Measurements from ENCODE around the gene USP5. TPM values are rescaled to one million over a fixed set of nuclear protein-coding genes. Genes with fewer than 3 reads are reported as not detected.

Gene USP5
- total and polyA plus RNA-seq, 7 donors = 25.4 to 51.5 (median 41.1) TPM

GRCh38 chr12:6843118-6843902, 8.6 kb upstream of the USP5 start:
- no peak overlapping the region for H3K27ac ChIP-seq
- TF ChIP-seq EP300 (IDR thresholded peaks at IDR 0.05) = no peak
- no peak for TF ChIP-seq POLR2AphosphoS5 (IDR thresholded peaks at IDR 0.05)
- TF ChIP-seq, protein P1, sequence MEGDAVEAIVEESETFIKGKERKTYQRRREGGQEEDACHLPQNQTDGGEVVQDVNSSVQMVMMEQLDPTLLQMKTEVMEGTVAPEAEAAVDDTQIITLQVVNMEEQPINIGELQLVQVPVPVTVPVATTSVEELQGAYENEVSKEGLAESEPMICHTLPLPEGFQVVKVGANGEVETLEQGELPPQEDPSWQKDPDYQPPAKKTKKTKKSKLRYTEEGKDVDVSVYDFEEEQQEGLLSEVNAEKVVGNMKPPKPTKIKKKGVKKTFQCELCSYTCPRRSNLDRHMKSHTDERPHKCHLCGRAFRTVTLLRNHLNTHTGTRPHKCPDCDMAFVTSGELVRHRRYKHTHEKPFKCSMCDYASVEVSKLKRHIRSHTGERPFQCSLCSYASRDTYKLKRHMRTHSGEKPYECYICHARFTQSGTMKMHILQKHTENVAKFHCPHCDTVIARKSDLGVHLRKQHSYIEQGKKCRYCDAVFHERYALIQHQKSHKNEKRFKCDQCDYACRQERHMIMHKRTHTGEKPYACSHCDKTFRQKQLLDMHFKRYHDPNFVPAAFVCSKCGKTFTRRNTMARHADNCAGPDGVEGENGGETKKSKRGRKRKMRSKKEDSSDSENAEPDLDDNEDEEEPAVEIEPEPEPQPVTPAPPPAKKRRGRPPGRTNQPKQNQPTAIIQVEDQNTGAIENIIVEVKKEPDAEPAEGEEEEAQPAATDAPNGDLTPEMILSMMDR (IDR thresholded peaks at IDR 0.05) = no peak
- no peak for TF ChIP-seq POLR2A (IDR thresholded peaks at IDR 0.05)
- WGBS, 2 donors = 58 to 79% methylated on average over 16 of the region's 16 CpGs
- H3K4me3 ChIP-seq = no peak overlapping the region
- no peak for DNase-seq
- H3K4me1 ChIP-seq = no peaks in the 10 kb centered on the region
- H3K27me3 ChIP-seq = no peaks in the 10 kb centered on the region
- no peaks in the 10 kb centered on the region for H3K9me3 ChIP-seq
- H3K36me3 ChIP-seq = peaks cover 0 to 54% (median 5%) of the 10 kb centered on the region in 4 donors
- intact Hi-C loops (cut with DNase I) = no loop called here

DNA sequence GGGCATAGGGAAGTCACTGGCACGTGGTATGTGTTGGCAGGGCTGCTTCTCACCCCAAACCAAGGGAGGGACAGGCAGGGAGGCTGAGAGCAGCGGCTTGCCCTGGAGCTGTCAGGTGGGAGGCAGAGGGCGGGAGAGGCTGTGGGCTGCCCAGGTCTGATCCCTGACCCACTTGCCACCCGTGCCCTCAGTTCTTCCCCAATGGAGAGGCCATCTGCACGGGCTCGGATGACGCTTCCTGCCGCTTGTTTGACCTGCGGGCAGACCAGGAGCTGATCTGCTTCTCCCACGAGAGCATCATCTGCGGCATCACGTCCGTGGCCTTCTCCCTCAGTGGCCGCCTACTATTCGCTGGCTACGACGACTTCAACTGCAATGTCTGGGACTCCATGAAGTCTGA, 6.6 kb upstream of the USP5 start:
- Histone ChIP-seq H3K4me1 (no peaks in the 10 kb centered on the region), H3K4me3 (no peak overlapping the region), H3K9me3 (no peaks in the 10 kb centered on the region), H3K27me3 (no peaks in the 10 kb centered on the region), H3K27ac (no peak overlapping the region), H3K36me3 (peaks cover 0 to 47% (median 5%) of the 10 kb centered on the region in 4 donors)
- TF ChIP-seq EP300 (IDR thresholded peaks at IDR 0.05) (no peak), POLR2A (IDR thresholded peaks at IDR 0.05) (no peak), POLR2AphosphoS5 (IDR thresholded peaks at IDR 0.05) (no peak)
- TF ChIP-seq, protein P1 (IDR thresholded peaks at IDR 0.05) = no peak
- DNase-seq = no peak
- 93% methylated on average over 17 of the region's 17 CpGs for WGBS, 2 donors
- intact Hi-C loops (cut with DNase I) = no loop called here

GRCh38 chr12:6846316-6846869, 5.6 kb upstream of the USP5 start:
- Histone ChIP-seq H3K9me3 (no peaks in the 10 kb centered on the region), H3K27me3 (no peaks in the 10 kb centered on the region), H3K4me3 (no peak overlapping the region), H3K4me1 (peaks cover 0 to 5% (median 2%) of the 10 kb centered on the region in 4 donors), H3K27ac (no peak overlapping the region), H3K36me3 (peaks cover 0 to 47% (median 5%) of the 10 kb centered on the region in 4 donors)
- DNase-seq = no peak
- TF ChIP-seq POLR2AphosphoS5 (IDR thresholded peaks at IDR 0.05) (no peak), POLR2A (IDR thresholded peaks at IDR 0.05) (no peak)
- WGBS, 2 donors = 91 to 92% methylated on average over 7 of the region's 7 CpGs
- intact Hi-C loops (cut with DNase I) = no loop called here

DNA sequence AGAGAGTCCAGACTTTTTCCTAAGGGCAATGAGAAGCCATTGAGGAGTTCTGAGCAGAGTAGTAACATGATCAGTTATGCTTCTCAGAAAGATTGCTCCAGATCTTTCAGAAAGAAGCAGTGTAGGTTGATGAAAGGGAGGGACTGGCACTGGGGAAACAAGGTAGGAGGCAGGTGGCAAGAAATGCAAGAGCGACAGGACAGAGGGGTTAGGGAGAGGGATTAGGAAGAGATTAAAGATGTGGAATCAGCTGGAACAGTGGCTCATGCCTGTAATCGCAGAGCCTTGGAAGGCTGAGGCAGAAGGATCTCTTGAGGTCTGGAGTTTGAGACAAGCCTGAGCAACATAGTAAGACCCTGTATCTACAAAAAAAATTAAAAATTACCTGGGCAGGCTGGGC, 4.3 kb upstream of the USP5 start:
- H3K9me3 ChIP-seq = no peaks in the 10 kb centered on the region
- intact Hi-C loops (cut with DNase I) = no loop called here
- 93 to 96% methylated on average over 2 of the region's 2 CpGs for WGBS, 2 donors
- peaks cover 0 to 47% (median 5%) of the 10 kb centered on the region in 4 donors for H3K36me3 ChIP-seq
- TF ChIP-seq, protein P1 (IDR thresholded peaks at IDR 0.05) = no peak
- no peak for TF ChIP-seq EP300 (IDR thresholded peaks at IDR 0.05)
- TF ChIP-seq POLR2AphosphoS5 (IDR thresholded peaks at IDR 0.05) = no peak
- no peak for TF ChIP-seq POLR2A (IDR thresholded peaks at IDR 0.05)
- H3K4me1 ChIP-seq = peaks cover 0 to 6% (median 3%) of the 10 kb centered on the region in 4 donors
- H3K27me3 ChIP-seq = no peaks in the 10 kb centered on the region
- no peak overlapping the region for H3K4me3 ChIP-seq
- DNase-seq = no peak
- no peak overlapping the region for H3K27ac ChIP-seq

DNA sequence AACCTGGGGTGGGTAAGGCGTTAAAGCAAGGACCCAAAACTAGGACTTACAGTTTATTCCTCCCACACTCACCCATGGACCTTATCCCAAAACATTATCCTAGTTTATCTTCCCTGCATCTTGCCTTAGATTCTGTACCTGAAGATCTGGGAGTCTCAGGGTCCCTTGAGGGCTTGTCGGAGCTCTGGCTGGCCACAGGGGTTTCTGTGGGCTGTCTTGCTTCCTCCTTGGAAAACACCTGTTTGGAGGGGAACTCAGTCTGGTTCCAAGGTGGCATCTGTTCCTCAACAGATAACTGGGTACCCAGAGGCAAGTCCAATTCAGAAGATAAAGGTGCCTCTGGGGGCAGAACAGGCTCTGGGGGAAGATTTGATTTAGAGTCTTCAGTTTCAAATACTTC, 2.5 kb upstream of the USP5 start:
- no peak for DNase-seq
- no peaks in the 10 kb centered on the region for H3K27me3 ChIP-seq
- no peaks in the 10 kb centered on the region for H3K9me3 ChIP-seq
- peaks cover 0 to 44% (median 5%) of the 10 kb centered on the region in 4 donors for H3K36me3 ChIP-seq
- no peak overlapping the region for H3K27ac ChIP-seq
- H3K4me3 ChIP-seq = no peak overlapping the region
- TF ChIP-seq EP300 (IDR thresholded peaks at IDR 0.05) = no peak
- no peak for TF ChIP-seq POLR2A (IDR thresholded peaks at IDR 0.05)
- no peak for TF ChIP-seq POLR2AphosphoS5 (IDR thresholded peaks at IDR 0.05)
- TF ChIP-seq, protein P1 (IDR thresholded peaks at IDR 0.05) = no peak
- WGBS, 2 donors = 79 to 90% methylated on average over 2 of the region's 2 CpGs
- H3K4me1 ChIP-seq = peaks cover 0 to 22% (median 15%) of the 10 kb centered on the region in 4 donors
- intact Hi-C loops (cut with DNase I) = no loop called here
